ENCODE measurements around the gene ENHO.

ENHO gene

GRCh38 chr9:34546834-34547827 lies 24.3 kb upstream of the ENHO start:
- TF ChIP-seq CTCF (IDR thresholded peaks at IDR 0.05; ENCODE audit: insufficient read depth, low read length, poor library complexity, severe bottlenecking) = peak; percentile 78
- Histone ChIP-seq H3K36me3 (ENCODE audit: control insufficient read depth, insufficient read depth, low read length) (no peaks in the 10 kb centered on the region), H3K4me3 (replicated peaks; ENCODE audit: low read depth, low read length) (no peak overlapping the region), H3K27me3 (replicated peaks; ENCODE audit: control insufficient read depth, insufficient read depth, low read length) (no peaks in the 10 kb centered on the region; the same call in 1 of the 2 replicates)
- DNase-seq (ENCODE audit: extremely low read depth, insufficient read length) = no peak

- TF ChIP-seq CTCF (IDR thresholded peaks at IDR 0.05; ENCODE audit: insufficient read depth, low read length, poor library complexity, severe bottlenecking) = no peak
- no peak overlapping the region for H3K4me3 ChIP-seq (replicated peaks; ENCODE audit: low read depth, low read length)
- H3K27me3 ChIP-seq (replicated peaks; ENCODE audit: control insufficient read depth, insufficient read depth, low read length) = no peaks in the 10 kb centered on the region; the same call in 1 of the 2 replicates
- no peaks in the 10 kb centered on the region for H3K36me3 ChIP-seq (ENCODE audit: control insufficient read depth, insufficient read depth, low read length)
- DNase-seq (ENCODE audit: extremely low read depth, insufficient read length) = no peak
Observed at GRCh38 chr9:34546102-34546833, 23.5 kb upstream of the ENHO start.

GRCh38 chr9:34545497-34545896 lies 22.7 kb upstream of the ENHO start:
- Histone ChIP-seq H3K36me3 (ENCODE audit: control insufficient read depth, insufficient read depth, low read length) (no peaks in the 10 kb centered on the region), H3K4me3 (replicated peaks; ENCODE audit: low read depth, low read length) (no peak overlapping the region), H3K27me3 (replicated peaks; ENCODE audit: control insufficient read depth, insufficient read depth, low read length) (no peaks in the 10 kb centered on the region; the same call in 1 of the 2 replicates)
- TF ChIP-seq CTCF (IDR thresholded peaks at IDR 0.05; ENCODE audit: insufficient read depth, low read length, poor library complexity, severe bottlenecking) = no peak
- no peak for DNase-seq (ENCODE audit: extremely low read depth, insufficient read length)

GRCh38 chr9:34544035-34544434 lies 21.2 kb upstream of the ENHO start:
- H3K4me3 ChIP-seq (replicated peaks; ENCODE audit: low read depth, low read length) = no peak overlapping the region
- no peak for TF ChIP-seq CTCF (IDR thresholded peaks at IDR 0.05; ENCODE audit: insufficient read depth, low read length, poor library complexity, severe bottlenecking)
- no peaks in the 10 kb centered on the region for H3K36me3 ChIP-seq (ENCODE audit: control insufficient read depth, insufficient read depth, low read length)
- DNase-seq (ENCODE audit: extremely low read depth, insufficient read length) = no peak
- no peaks in the 10 kb centered on the region; the same call in 1 of the 2 replicates for H3K27me3 ChIP-seq (replicated peaks; ENCODE audit: control insufficient read depth, insufficient read depth, low read length)

GRCh38 chr9:34541540-34541939 lies 18.8 kb upstream of the ENHO start:
- TF ChIP-seq CTCF (IDR thresholded peaks at IDR 0.05; ENCODE audit: insufficient read depth, low read length, poor library complexity, severe bottlenecking) = no peak
- Histone ChIP-seq H3K36me3 (ENCODE audit: control insufficient read depth, insufficient read depth, low read length) (no peaks in the 10 kb centered on the region), H3K27me3 (replicated peaks; ENCODE audit: control insufficient read depth, insufficient read depth, low read length) (no peaks in the 10 kb centered on the region; the same call in none of the 2 replicates)

More at GRCh38 chr9:34541540-34541939, 18.8 kb upstream of the ENHO start:
- no peak overlapping the region for H3K4me3 ChIP-seq (replicated peaks; ENCODE audit: low read depth, low read length)
- DNase-seq (ENCODE audit: extremely low read depth, insufficient read length) = no peak

Data from GM06990 (cell line).